GM21737 (cell line): Measurements from ENCODE around the gene NCAPH2.

Source experiments
- ATAC-seq: cut with Tn5 transposase; IDR thresholded peaks from one replicate; pipeline ENCODE4 v1.9.1; 2021; ENCODE audit warnings: mild to moderate bottlenecking, moderate library complexity; ENCODE audit not compliant: unreplicated experiment

Gene NCAPH2

DNA sequence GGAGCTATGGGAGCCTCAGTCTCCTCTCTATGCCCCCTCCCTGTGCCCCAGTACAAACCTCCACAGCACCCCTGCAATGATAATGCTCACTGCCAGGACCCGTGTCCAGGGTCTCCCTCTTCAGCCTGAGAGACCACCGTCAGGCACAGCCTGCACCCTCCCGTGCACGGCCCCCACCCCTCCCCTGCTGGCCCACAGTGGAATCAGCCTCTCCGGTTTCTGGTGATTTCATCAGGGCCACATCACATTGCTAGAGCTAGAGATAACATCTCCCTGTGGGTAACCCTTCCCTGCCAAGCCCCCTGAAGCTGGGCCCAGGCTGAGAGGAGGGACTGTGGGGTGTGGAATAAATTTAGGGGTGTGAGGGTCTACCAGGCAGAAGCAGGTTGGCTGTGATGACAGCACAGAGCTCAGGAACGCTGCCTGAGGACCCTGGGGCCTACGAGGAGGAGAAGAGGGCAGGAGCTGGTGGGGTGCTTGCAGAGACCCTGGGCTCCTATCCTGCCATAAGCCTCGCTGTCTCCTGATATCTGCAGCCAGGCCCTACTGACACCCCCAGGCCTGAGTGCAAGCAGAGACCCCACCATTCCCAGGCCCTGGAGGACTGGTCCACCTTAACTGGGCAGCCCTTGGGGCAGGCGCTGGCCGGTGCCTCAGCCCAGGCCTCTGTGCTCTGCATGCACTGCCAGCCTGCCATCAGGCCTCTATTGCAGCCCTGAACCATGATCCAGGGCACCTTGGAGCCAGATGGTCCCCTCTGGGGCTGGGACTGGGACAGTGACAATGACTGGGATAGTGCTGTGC lies 37.7 kb downstream of the NCAPH2 start, which contains the start of gene KLHDC7B:
Gene KLHDC7B (plus strand): TSS at position 378 of the 804 bp plus-strand sequence. CDS start 345 bp downstream, at position 723.
- ATAC-seq = no peak

DNA sequence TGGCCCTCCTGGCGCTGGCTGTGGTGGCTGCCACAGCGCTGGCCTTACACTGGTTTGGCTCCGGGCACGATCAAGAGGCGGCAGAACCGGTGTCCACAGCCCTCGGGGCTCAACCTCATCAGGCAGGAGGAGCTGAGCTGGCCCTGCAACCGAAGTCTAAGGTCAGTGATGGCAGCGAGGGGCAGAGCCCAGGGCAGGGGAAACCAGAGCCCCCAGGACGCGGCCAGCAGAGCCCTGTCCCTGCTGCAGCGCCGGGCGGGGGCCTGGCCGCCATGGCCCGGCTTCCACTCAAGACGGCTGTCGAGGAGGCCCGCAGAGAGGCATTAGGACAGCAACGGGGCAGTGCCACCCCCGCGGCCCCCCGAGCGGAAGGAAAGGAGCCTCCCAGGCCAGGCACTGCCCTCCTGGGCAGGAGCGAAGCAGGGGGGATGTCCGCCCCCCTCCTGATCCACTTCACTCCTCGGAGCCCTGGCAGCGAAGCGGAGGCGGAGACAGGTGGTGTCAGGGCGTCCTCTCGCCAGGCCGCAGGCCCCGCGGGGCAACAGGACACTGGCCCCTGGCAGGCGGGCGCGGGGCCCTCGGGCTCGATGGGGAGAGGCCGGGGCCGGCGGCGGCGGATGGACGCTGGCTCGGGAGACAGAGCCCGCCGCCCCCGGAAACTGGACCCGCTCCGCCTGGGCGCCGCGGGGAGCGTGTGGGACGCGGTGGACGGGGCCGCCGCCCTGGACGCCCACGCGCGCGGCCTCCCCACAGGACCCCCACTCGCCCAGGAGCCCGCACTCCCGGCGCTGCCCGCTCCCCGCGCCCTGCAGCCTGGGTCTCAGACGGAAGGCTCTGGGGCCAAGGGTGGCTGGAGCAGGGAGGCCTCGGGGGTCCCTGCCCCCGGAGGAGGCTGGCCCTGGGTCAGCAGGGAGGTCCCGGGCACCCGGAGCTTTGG lies 38.6 kb downstream of the NCAPH2 start:
- ATAC-seq = no peak

DNA sequence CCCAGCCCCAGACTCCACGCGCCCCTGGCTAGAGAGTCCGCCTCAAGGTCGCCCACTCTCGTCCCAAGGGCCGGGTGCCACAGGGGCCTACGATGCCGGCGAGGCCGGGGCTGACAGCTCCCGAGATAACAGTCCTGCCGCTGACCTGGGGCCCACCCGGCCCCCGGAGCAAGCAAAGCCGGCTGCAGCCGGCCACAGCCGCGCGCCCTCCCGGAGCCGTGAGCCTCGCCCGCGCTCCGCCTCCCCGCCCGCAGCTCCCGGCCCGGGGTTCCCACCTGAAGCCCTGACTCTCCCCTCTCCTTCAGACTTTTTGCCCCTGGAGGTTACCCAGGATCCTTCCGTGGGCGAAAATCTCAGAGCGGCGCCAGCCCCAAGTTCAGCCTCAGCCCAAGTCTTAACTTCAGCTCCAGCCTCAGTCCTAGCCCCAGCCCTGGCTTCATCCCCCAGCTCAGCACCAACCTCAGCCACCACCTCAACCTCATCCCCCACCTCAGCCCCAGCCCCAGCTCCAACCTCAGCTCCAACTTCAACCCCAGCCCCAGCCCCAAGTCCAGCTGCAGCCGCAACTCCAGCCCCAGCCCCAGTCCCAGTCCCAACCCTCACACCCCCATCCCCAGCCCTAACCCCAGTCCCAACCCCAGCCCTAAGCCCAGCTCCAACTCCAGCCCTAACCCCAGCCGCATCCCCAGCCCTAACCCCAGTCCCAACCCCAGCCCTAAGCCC lies 39.4 kb downstream of the NCAPH2 start:
- ATAC-seq = no peak

DNA sequence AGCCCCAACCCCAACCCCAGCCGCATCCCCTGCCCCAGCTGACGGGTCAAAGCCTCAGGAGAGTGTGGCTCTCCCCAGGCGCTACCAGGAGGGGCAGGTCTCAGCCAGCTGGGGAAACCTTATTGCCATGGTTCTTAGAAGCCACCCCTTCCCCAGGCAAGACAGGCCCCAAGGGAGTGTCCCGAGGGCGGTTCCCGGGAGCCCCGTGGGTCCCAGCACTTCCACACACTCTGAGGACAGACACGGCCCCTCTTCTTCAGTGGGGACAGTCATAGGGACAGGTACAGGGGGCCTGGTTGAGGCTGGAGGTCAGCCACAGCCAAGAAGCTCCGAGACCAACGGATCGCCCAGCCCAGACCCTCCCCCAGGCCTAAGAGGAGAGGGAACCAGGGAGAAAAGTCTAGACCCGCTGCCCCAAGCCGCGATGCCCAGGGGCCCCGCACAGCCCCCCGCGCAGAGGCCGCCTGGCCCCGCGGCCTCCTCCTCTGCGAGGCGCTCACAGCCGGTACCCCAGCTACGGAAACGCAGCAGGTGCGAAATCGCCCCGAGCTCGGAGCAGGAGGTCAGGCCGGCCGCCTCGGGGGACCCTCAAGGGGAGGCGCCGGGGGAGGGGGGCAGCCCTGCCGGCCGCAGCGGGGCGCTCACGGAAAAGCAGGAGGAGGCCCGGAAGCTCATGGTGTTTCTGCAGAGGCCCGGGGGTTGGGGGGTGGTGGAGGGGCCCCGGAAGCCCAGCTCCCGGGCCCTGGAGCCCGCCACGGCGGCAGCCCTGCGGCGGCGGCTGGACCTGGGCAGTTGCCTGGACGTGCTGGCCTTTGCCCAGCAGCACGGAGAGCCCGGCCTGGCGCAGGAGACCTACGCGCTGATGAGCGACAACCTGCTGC lies 40.3 kb downstream of the NCAPH2 start:
- ATAC-seq = no peak

DNA sequence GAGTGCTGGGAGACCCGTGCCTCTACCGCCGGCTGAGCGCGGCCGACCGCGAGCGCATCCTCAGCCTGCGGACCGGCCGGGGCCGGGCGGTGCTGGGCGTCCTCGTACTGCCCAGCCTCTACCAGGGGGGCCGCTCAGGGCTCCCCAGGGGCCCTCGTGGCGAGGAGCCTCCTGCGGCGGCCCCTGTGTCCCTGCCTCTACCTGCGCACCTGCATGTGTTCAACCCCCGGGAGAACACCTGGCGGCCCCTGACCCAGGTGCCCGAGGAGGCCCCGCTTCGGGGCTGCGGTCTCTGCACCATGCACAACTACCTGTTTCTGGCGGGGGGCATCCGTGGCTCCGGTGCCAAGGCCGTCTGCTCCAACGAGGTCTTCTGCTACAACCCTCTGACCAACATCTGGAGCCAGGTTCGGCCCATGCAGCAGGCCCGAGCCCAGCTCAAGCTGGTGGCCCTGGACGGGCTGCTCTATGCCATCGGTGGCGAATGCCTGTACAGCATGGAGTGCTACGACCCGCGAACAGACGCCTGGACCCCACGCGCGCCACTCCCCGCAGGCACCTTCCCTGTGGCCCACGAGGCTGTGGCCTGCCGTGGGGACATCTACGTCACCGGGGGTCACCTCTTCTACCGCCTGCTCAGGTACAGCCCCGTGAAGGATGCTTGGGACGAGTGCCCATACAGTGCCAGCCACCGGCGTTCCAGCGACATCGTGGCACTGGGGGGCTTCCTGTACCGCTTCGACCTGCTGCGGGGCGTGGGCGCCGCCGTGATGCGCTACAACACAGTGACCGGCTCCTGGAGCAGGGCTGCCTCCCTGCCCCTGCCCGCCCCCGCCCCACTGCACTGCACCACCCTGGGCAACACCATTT lies 41.1 kb downstream of the NCAPH2 start:
- no peak for ATAC-seq

DNA sequence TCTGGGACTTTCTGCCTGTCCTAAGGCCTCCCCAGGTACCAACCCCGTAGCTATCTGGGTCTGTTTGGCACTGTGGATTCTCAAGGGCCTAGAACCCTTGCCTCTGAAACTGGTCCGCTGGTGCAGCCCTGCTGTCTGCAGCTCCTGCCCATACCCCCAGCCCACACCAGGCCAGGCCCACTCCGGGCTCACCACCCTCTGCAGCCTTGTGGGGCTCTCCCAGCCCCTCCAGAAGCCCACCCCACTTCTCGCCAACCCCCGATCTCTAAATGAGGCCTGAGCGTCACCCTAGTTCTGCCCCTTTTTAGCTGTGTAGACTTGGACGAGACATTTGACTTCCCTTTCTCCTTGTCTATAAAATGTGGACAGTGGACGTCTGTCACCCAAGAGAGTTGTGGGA lies 42.4 kb downstream of the NCAPH2 start:
- no peak for ATAC-seq

DNA sequence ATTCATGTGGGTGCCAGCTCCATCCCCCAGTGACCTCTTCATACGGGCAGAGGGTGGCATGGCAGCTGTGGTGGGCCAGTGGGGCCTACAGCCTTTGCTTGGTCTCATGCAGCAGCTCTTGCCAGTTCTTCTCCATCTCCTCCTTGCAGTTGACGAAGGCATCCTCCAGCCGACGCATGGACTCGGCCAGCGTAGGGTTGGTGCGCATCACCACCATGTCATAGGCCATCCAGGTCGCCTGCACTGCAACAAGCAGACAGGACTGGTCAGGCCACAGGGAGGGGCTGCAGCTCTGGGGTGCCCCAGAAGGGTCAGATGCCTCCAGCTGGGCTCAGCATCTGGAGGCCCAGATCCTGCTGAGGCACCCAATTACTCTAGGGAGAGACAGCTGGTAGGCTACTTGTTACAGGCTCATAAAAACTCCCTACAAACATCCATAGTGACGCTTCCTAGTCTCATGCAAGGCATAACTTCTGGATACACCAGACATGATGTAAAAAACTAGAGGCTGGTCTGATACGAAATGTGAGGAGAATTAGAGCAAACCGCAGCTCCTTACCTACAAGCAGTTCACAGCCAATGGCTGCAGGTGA lies 43.2 kb downstream of the NCAPH2 start:
- ATAC-seq = no peak

DNA sequence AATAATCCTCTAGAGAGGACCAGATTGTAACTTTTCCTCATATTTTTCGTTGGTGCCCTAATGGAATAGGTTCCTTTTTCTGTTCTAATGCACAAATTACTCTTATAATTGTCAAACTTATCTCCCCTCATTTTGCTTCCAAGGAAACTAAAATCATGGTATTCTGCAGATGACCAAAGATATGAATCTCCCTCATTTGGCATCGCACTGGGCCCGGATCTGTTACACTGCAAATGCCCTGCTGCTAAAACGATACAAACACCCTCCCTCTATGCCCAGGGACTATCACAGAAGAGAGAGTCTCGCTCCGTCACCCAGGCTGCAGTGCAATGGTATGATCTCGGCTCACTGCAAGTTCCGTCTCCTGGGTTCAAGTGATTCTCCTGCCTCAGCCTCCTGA lies 45.3 kb downstream of the NCAPH2 start:
- ATAC-seq = no peak

DNA sequence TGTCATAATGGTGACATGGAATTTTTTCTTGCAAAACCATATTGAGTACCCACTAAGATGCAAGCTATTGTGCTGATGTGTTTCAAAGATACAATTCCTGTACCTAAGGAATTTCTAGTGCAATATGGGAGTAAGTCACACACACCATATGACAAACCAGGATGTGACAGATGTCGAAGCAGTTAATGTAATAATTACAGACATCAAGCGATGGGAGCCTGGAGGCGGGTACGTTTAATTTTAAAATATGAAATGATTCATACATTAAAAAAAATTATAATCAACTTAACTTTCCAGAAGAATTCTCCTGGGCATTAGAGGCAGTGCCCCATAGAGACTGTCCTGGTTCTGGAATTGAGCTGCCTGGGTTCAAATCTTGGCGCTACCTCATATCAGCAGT lies 48.7 kb downstream of the NCAPH2 start:
- ATAC-seq = no peak

DNA sequence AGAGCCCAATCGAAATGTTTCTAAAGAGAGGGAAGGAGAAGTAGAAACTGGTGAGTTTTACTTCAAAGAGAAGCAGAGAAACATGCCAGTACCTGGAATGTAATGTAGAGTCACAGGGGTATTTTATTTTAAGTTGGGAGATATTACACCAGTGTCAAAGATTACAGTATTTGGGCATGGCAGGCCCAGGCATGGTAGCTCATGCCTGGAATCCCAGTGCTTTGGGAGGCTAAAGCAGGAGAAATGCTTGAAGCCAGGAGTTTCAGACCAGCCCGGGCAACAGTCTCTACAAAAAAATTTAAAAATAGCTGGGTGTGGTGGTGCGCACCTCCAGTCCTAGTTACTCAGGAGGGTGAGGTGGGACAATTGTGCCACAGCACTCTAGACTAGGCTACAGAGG lies 52.0 kb downstream of the NCAPH2 start:
- ATAC-seq = no peak

DNA sequence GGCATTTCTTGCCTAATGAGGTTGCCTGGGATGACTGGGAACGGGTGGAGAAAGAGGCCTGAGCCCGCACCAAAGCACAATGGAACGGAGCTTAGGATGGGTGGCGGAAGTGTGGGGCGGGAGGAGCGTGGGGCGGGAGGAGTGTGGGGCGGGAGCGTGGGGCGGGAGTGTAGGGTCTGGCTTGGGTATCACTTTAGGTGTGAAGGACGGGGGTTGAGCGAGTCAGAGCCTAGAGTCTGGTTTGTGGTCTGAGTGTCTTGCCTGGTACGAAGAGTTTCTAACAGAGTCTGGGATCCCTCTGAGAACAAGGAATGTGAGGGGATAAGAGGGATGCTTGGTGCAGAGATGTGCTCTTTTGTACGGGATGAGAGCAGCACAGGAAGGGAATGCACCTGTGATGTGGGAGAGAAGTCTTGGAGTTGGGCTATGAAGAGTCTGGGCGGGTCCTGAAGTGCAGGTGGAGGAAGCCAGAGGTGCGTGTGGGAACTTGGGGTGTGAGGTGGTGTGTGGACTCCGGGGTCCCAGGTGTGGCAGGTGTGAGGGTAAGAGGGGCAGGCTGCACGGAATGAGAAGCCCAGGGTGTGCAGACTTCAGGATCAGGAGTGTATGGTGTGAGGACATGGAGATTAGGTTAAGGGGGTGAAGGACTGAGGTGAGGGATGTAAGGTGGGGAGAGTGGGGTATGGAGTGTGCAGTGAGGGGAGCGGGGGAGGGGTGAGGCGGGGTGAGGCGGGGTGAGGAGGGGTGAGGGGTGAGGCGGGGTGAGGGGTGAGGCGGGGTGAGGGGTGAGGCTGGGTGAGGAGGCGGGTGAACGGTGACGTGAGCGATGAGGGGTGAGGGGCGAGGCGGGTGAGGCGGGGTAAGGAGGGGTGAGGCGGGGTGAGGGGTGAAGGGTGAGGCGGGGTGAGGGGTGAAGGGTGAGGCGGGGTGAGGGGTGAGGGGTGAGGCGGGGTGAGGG lies 53.7 kb downstream of the NCAPH2 start:
- ATAC-seq = no peak

DNA sequence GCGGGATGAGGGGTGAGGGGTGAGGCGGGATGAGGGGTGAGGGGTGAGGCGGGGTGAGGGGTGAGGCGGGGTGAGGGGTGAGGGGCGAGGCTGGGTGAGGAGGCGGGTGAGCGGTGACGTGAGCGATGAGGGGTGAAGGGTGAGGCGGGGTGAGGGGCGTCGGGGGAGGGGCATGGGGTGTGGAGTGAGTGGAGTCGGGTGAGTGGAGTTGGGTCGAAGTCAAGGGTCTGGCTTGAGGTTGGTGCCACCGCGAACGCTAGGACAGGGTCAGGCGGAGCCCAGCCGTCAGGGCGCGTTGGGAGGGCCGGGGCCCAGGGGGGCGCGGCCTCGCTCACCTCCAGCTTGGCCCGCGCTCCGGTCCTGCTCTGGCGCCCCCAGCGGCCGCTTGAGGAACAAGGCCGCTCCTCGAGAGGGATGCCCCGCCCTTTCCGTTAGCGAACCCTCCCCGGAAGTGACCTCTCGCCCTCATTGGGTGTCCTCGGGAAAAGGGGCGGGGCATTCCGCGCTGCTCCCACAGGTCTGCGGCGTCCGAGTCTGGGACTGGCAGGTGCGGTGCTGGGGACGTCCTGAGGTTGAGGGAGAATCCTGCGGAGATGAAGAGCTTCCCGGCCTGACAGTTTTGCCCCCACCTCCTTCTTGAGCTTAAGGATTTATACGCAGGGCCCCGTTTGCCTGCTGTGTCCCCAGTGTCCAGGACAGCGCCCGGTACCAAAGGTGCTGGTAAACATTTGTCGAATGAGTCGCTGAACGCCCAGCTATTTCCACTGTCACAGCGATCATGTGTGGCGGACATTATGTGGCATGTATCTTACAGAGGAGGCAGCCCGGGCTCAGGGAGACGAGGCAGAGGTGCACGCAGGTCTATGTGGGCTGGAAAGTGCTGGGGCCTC lies 54.7 kb downstream of the NCAPH2 start, which contains the start of gene SYCE3:
Gene SYCE3 (minus strand): TSS at position 397 of the 890 bp plus-strand sequence. CDS start 6,514 bp downstream, outside the sequence.
- peak; percentile 88 for ATAC-seq

DNA sequence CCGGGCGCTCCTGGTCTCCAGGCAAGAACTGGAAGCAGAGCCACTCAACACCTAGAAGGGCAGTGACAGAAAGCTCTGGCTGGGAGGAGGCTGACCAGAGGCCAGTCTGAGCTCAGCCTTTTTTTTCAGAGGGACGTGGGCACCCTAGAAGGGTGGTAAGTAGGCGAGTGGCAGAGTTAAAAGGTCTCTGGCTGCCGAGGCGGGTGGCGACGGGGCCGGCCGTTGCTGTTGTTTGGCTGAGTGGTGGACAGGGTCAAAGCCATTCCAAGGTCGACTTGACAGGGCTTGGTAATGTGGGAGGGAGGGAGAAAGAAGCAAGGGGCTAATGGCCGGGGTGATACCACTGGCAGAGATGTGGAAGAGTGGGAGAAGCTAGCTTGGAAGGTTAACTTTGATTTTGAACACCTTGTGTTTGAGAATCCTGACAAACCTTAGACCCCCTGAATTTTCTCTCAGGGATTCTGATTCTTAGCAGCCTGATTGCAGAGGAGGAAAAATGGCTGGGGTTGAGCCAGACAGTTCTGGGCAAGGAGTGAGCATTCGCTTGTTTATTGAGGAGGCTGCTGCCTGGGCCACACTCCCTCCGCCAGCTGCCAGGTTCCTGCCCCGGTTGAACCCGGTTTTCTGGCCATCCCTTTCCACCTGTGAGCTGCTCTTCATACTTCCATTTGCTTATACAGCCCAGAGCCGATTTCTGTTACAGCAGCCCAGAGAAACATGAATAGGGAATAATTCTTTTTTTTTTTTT lies 55.6 kb downstream of the NCAPH2 start:
- ATAC-seq = no peak

DNA sequence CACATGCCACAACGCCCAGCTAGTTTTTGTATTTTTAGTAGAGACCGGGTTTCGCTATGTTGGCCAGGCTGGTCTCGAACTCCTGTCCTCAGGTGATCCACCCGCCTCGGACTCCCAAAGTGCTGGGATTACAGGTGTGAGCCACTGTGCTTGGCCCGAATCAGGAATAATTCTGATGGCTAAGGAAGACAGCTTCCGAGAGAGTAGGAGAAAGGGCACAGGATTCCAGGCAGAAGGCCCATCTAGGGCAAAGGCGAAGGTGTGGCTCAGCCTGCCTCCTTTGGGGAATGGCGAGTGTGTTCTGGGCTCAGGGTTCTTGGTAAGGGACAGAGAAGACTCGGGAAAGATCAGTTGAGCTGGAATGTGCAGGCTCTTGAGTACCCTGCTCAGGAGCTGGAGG lies 56.3 kb downstream of the NCAPH2 start:
- ATAC-seq = no peak

DNA sequence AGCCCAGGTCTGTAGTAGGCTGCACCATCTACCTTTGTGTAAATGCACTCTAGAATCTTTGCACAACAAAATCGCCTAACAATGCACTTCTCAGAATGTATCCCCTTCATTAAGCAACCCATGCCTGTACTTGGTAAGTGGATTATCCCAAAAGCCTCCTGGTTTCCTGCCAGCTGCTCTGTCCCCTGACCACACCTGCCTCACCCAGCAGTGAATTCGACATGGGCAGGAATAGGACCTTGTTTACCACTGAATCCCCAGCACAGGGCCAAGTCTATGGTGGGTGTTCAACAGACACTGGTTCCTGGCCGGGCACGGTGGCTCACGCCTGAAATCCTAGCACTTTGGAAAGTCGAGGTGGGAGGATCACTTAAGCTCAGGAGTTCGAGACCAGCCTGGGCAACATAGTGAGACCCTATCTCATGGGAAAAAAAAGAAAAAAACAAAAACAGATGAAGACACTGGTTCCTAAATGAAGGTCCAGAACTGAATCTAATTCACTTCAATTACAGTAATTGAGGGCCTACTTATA lies 59.8 kb downstream of the NCAPH2 start:
- no peak for ATAC-seq

DNA sequence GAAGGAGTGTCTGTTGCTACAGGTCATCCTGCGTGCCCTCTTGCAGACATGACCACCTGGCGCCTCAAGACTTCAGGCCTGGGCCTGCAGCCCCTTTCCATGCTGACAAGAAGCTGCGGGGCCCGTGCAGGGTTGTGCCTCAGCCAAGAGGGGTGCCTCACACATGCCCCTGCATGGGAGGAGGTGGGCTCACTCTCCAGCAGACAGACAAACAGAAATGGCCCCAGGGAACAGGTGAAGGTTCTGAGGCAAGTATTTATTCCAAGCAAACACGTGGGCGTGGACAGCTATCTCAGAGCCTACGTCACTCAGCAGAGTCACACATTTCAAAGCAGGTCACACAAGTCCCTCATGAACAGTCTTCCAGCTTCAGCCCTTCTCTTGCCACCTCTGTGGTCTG lies 60.6 kb downstream of the NCAPH2 start:
- ATAC-seq = no peak
